ENCODE data around the gene RNF31. TPM values are rescaled to one million over a fixed set of nuclear protein-coding genes. Genes with fewer than 3 reads are reported as not detected.

The RNF31 gene
- total and polyA plus RNA-seq, 2 donors (not counting 1 experiment from before 2014, with no cell fraction given) = 69.8 to 103 TPM

DNA sequence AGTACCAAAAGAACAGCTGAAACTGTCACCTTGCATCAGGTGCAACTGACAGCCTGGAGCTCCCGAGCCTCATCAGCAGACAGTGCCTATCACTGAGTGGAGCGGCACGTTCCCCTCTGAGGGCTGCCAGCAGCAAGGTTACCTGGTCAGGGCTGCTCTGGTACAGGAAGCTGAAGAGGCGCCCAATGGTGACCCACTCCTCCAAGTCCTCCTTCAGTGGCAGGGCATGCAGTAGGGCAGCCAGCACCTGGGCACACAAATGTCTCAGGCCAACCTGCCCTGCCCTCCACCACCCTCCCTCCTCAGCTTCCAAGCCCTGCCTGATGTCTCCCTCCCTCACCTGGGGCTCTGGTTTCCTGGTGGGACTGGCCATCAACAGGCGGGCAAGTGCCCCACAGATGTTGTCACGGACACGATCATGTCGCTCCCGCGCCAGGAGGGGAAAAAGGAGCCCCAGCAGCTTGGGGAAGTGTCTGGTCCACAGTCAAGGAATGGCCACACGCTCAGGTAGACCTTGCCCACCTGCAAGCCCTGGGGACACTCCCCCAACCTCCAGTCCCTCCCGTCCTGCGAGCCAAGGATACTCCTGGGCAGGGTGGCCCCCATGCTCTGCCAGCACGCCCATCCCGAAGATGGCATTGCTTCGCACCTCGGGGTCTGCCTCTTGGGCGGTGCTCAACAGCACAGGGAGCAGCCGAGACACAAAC lies 34.2 kb downstream of the RNF31 start:
- no peaks in the 10 kb centered on the region for H3K27me3 Mint-ChIP-seq
- Histone ChIP-seq H3K79me2 (ENCODE audit: control insufficient read depth, insufficient read depth, low read length) (peaks cover 18% of the 10 kb centered on the region), H4K20me1 (ENCODE audit: control insufficient read depth, insufficient read depth, low read length, poor library complexity, severe bottlenecking) (no peaks in the 10 kb centered on the region), H2AFZ (ENCODE audit: insufficient read depth, low read depth, low read length, poor library complexity, severe bottlenecking) (no peak overlapping the region), H3K27ac (ENCODE audit: low read length in 2 of 2) (no peak overlapping the region), H3K36me3 (replicated peaks in 1 of 2; ENCODE audit: control extremely low read depth in 1 of 2, control insufficient read depth in 1 of 2, extremely low read depth in 1 of 2, insufficient read depth in 2 of 2, low read length in 1 of 2) (peaks cover 5 to 83% of the 10 kb centered on the region in 2 experiments), H3K4me1 (ENCODE audit: control insufficient read depth in 2 of 2, insufficient read depth in 2 of 2, low read length in 2 of 2) (no peaks in the 10 kb centered on the region), H3K9ac (ENCODE audit: low read length) (no peak overlapping the region), H3K4me2 (replicated peaks; ENCODE audit: low read depth, low read length, poor library complexity, severe bottlenecking) (no peak overlapping the region), H3K4me3 (ENCODE audit: control extremely low read depth in 1 of 5, extremely low read depth in 1 of 5, insufficient read depth in 1 of 5, low read depth in 2 of 5, low read length in 4 of 5) (no peak overlapping the region), H3K27me3 (replicated peaks in 1 of 4; ENCODE audit: control extremely low read depth in 1 of 4, control insufficient read depth in 3 of 4, insufficient read depth in 4 of 4, low read length in 3 of 4) (no peaks in the 10 kb centered on the region), H3K9me3 (ENCODE audit: control extremely low read depth in 1 of 3, control insufficient read depth in 2 of 3, insufficient read depth in 1 of 3, low read length in 2 of 3) (no peaks in the 10 kb centered on the region)
- TF ChIP-seq EZH2 (IDR thresholded peaks at IDR 0.05; ENCODE audit: borderline replicate concordance, insufficient read depth, low read depth, low read length, poor library complexity, severe bottlenecking) = no peak
- TF ChIP-seq, protein P1, sequence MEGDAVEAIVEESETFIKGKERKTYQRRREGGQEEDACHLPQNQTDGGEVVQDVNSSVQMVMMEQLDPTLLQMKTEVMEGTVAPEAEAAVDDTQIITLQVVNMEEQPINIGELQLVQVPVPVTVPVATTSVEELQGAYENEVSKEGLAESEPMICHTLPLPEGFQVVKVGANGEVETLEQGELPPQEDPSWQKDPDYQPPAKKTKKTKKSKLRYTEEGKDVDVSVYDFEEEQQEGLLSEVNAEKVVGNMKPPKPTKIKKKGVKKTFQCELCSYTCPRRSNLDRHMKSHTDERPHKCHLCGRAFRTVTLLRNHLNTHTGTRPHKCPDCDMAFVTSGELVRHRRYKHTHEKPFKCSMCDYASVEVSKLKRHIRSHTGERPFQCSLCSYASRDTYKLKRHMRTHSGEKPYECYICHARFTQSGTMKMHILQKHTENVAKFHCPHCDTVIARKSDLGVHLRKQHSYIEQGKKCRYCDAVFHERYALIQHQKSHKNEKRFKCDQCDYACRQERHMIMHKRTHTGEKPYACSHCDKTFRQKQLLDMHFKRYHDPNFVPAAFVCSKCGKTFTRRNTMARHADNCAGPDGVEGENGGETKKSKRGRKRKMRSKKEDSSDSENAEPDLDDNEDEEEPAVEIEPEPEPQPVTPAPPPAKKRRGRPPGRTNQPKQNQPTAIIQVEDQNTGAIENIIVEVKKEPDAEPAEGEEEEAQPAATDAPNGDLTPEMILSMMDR (IDR thresholded peaks at IDR 0.05) = no peak
- intact Hi-C loops (cut with micrococcal nuclease) = no loop called here
- peaks cover 10% of the 10 kb centered on the region for H3K4me1 Mint-ChIP-seq
- ATAC-seq (ENCODE audit: low read depth) (no peak), DNase-seq (no peak)
- ChIA-PET POLR2A (no interaction called here), CTCF (interaction anchor here (0.8 to 1.6 kb wide), 2 partner anchors 16 to 36 kb away, joined by 3 read pairs; partner anchors contain the start of gene PSME2)
- H3K27ac Mint-ChIP-seq = no peak overlapping the region
- 93% methylated on average over 19 of the region's 19 CpGs for WGBS (ENCODE audit: insufficient coverage)
- H3K4me3 Mint-ChIP-seq = no peak overlapping the region
- H3K9me3 Mint-ChIP-seq (ENCODE audit: insufficient read depth) = no peaks in the 10 kb centered on the region

DNA sequence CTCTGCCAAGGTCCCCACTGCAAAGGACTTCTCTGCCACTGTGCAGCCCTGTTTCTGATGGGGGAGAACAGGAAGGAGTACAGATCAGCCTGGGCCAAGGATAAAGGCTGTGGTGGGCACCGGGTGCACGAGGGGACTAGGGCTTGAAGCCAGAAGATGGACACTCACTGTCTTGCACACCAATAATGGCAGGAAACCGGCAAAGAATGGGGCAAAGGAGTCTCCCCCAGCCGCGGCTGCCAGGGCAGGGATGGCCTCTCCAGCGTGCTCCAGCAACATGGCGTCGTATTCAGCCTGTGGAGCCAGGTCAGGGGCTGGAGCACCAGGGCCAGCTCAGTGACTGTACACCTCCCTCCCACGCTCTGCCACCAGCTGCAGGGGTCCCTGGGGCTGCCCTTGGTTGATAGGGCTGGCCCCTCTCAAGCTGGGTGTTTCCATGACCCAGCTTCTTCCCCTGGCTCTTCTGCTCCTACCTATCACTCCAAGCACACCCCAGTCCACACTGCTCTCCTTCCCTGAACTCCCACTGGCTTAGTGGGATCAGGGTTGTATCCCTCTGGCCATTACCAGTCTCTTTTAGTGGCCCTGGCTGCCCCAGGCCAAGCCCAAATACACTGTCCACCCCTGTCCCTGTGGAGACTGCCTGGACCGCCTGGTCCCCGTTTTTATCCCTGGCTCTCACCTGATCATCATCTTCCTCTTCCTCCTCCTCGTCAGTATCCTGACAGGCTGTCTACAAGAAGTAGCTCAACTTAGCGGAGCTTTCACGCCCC lies 35.0 kb downstream of the RNF31 start:
- H3K4me1 ChIP-seq (ENCODE audit: control insufficient read depth in 2 of 2, insufficient read depth in 2 of 2, low read length in 2 of 2) = peaks cover 1 to 2% of the 10 kb centered on the region in 2 donors
- no peaks in the 10 kb centered on the region for H3K9me3 ChIP-seq (ENCODE audit: control extremely low read depth in 1 of 3, control insufficient read depth in 2 of 3, insufficient read depth in 1 of 3, low read length in 2 of 3)
- WGBS (ENCODE audit: insufficient coverage) = 94% methylated on average over 10 of the region's 14 CpGs
- peaks cover 26% of the 10 kb centered on the region for H3K79me2 ChIP-seq (ENCODE audit: control insufficient read depth, insufficient read depth, low read length)
- ATAC-seq (ENCODE audit: low read depth) (no peak), DNase-seq (no peak)
- Mint-ChIP-seq H3K9me3 (ENCODE audit: insufficient read depth) (no peaks in the 10 kb centered on the region), H3K27me3 (no peaks in the 10 kb centered on the region), H3K4me3 (no peak overlapping the region), H3K4me1 (peaks cover 14% of the 10 kb centered on the region), H3K27ac (no peak overlapping the region)
- CTCF ChIA-PET = no interaction called here
- no peak overlapping the region for H3K9ac ChIP-seq (ENCODE audit: low read length)
- no peaks in the 10 kb centered on the region for H3K27me3 ChIP-seq (replicated peaks in 1 of 4; ENCODE audit: control extremely low read depth in 1 of 4, control insufficient read depth in 3 of 4, insufficient read depth in 4 of 4, low read length in 3 of 4)
- TF ChIP-seq, protein P1 (IDR thresholded peaks at IDR 0.05) = no peak
- no peak for TF ChIP-seq EZH2 (IDR thresholded peaks at IDR 0.05; ENCODE audit: borderline replicate concordance, insufficient read depth, low read depth, low read length, poor library complexity, severe bottlenecking)
- H2AFZ ChIP-seq (ENCODE audit: insufficient read depth, low read depth, low read length, poor library complexity, severe bottlenecking) = no peak overlapping the region
- no peak overlapping the region for H3K4me2 ChIP-seq (replicated peaks; ENCODE audit: low read depth, low read length, poor library complexity, severe bottlenecking)
- no peak overlapping the region for H3K4me3 ChIP-seq (ENCODE audit: control extremely low read depth in 1 of 5, extremely low read depth in 1 of 5, insufficient read depth in 1 of 5, low read depth in 2 of 5, low read length in 4 of 5)
- no peaks in the 10 kb centered on the region for H4K20me1 ChIP-seq (ENCODE audit: control insufficient read depth, insufficient read depth, low read length, poor library complexity, severe bottlenecking)
- POLR2A ChIA-PET = no interaction called here
- intact Hi-C loops (cut with micrococcal nuclease) = no loop called here
- H3K27ac ChIP-seq (ENCODE audit: low read length in 2 of 2) = no peak overlapping the region
- H3K36me3 ChIP-seq (replicated peaks in 1 of 2; ENCODE audit: control extremely low read depth in 1 of 2, control insufficient read depth in 1 of 2, extremely low read depth in 1 of 2, insufficient read depth in 2 of 2, low read length in 1 of 2) = peaks cover 5 to 81% of the 10 kb centered on the region in 2 experiments
